Measurements from ENCODE around the gene ATG3.
"Not testable (repeated sequence)": the region's sequence is repeated elsewhere in the genome, so short reads cannot be mapped to it uniquely, and the experiment has no call there.

ATG3 gene

GRCh38 chr3:112560721-112561483 lies 860 bp downstream of the ATG3 start:
- peak; percentile 62 for DNase-seq

DNA sequence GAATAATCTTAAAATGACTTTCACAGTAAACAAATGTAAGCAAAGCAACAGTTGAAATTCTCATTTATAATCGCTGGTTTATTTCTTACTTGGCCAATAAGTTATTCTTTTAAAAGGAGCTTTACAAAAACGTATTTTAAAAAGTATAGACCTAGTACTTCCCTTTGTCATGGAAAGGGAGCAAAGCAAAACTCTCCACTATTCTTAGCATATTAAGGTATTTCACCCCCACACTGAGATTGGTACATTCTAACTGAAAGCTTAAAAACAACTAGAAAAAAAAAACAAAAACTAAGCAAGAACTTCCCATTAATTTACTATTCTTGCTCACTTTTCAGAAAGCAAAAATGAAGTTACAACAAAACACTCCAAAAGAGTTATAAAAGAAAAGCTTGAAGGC lies 1.5 kb downstream of the ATG3 start:
- DNase-seq: no peak

- DNase-seq: no peak
These were observed 3.8 kb downstream of the ATG3 start for GRCh38 chr3:112557976-112558375.

GRCh38 chr3:112555535-112556170 lies 6.1 kb downstream of the ATG3 start:
- no peak for DNase-seq

DNA sequence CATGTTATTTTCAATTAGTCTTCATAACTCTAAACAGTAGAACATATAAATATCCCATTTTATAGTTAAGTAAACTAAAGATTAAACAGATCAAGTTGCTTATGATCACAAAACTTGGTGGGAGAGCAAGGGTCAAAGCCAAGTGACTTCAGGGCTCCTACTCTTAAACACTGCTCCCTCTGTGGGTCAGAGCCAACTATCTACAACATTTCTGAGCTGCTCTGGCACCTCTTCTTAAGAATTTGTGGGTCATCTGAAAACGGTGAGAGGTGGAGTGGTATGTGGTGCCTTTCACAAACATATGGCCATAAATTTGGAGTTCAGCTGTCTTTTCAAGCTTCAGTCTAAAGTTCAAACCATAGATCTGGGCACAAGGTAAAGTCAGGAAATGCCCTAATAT lies 10.9 kb downstream of the ATG3 start:
- no peak for DNase-seq

- DNase-seq: no peak
These were observed 15.5 kb downstream of the ATG3 start for GRCh38 chr3:112546216-112546759.

DNA sequence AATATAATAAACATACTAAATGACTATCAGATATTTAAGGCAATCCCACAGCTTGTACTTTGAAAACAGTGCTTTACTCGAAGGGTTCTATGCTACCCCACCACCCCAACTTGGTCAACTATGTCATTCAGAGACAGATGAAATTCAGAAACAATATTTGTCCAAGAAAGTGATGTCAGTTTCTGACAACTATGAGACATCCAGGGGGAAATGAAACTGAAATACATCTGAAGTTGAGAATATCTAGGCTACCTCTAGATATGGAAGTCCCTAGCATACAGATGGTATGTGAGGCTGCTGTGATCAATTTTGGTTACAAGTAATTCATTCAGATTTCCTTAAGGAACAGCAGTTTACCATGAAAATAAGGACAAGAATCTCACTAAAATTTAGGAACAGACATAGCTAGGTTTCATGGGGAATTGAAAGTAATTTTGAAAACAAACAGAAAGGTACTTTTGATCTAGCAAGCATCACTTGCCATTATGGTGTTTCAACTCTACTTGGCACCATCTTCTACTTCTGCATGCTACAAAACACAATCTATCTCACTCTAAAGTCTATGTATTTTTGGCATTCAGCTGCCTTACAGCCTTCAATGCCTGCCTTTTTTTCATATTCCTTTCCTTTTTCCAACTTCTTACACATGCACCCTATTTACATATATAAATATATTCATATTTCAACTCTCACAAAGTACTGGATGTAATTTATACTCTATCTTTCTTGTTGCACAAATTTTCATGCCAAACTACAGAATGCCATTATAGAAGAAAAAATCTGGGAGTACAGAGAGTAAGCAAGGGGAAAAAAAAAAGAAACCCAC lies 21.7 kb downstream of the ATG3 start:
- no peak for DNase-seq

DNA sequence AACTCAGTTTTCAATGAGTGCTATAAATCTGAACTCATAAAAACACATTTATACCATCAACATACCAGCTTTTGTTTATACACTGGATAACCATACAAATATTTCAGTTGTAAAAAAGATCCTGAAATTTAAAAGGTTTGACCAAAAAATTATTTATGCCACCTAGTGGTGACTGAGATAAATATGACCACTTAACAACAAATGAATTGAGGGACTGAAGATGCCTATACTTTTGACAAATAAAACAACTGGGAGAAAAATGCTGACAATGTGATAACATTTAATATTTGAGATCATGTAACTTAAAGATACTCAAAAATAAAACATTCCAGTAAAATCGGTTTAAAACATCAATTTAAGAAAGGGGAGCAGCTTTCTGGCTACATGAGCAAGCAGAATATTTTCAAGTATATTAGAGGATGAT lies 30.4 kb downstream of the ATG3 start:
- peak in 1 of 2 donors; percentile 46 for DNase-seq

- DNase-seq: no peak
These were observed 31.2 kb downstream of the ATG3 start for GRCh38 chr3:112530573-112530972.

DNA sequence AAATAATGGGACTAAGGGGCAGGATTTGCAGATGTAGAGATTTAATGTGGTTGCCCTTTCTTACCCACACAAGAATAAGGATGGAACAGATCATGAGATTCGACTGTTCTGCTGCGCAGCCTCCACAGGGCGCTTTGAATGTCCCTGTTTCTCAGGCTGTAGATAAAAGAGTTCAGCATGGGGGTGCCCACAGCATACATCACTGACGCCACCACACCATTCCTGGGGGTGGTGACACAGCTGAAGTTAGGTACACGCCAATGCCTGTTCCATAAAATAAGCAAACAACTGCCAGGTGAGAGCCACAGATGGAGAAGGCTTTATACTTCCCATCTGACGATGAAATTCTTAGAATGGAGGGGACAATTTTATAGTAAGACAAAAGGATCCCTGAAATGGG lies 37.6 kb downstream of the ATG3 start:
- DNase-seq: not testable (repeated sequence)

GRCh38 chr3:112519424-112520001 lies 42.2 kb downstream of the ATG3 start:
- peak; percentile 37 to 73 for DNase-seq

DNA sequence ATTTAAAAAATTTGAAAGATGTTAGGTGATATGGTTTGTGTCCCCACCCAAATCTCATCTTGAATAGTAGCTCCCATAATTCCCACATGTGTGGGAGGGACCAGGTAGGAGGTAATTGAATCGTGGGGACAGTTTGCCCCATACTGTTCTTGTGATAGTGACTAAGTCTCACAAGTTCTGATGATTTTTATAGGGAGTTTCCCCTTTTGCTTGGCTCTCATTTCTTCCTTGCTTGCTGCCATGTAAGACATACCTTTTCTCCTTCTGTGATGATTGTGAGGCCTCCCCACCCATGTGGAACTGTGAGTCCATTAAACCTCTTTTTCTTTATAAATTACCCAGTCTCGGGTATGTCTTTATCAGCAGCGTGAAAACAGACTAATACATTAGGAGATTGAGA lies 42.8 kb downstream of the ATG3 start:
- not testable (repeated sequence) for DNase-seq

- DNase-seq: no peak
These were observed 47.1 kb downstream of the ATG3 start for GRCh38 chr3:112514527-112515128.

GRCh38 chr3:112512320-112512719 lies 49.4 kb downstream of the ATG3 start:
- DNase-seq: no peak

DNA sequence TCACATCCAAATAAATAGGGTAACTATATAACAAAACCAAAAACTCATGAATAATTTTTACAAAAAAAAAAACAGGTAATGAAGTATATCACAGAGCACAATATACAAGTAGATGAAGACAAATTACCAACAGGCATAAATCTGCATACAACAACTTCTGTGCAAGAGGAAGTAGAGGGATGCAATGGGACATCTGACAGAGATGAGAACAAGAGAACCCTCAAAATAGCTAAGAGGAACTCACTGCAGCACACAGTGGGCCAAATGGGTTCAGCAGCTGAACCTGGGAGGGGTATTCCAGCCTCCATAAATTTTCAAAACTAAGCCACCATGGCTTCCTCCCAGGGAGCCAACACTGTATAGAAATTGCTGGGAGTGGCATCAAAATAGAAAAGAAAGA lies 52.9 kb downstream of the ATG3 start:
- no peak for DNase-seq

DNA sequence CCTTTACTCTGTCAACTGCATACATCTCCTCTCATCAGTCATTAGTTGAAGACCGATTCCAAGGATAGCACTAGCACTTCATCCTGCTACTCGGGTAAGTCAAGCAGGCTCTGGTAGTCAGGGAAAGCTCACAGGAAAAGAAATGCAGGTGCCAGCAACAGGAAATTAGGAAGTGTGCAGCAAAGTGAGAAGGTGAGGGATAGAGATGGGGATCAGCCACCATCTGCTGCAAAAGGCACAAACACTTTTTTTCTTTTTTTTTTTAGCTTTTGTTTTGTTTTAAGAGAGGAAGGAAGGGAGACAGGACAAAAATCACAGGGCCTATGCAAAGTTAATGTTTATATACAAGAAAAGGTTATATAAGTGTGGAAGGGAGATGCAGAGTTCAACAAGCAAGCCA lies 53.5 kb downstream of the ATG3 start:
- no peak for DNase-seq

- DNase-seq: no peak
These were observed 55.9 kb downstream of the ATG3 start for GRCh38 chr3:112505907-112506306.

GRCh38 chr3:112504123-112504522 lies 57.6 kb downstream of the ATG3 start:
- DNase-seq: no peak

- no peak for DNase-seq
These were observed 58.3 kb downstream of the ATG3 start for GRCh38 chr3:112503304-112503972.

GRCh38 chr3:112500621-112501020 lies 61.1 kb downstream of the ATG3 start:
- DNase-seq: no peak

- DNase-seq: peak; percentile 26 to 38
These were observed 62.6 kb downstream of the ATG3 start, which contains the start of gene BTLA for GRCh38 chr3:112498914-112499711. Gene BTLA, minus strand, starts transcription at chr3:112499472. Its CDS starts 114 bp downstream, at chr3:112499358.

All from CD4-positive, alpha-beta T cell treated with Interleukin-1 beta for 1 hour (primary cell).